ENCODE measurements around the gene WFDC12.
"Not testable (repeated sequence)": the region's sequence is repeated elsewhere in the genome, so short reads cannot be mapped to it uniquely, and the experiment has no call there.

The WFDC12 gene

GRCh38 chr20:45124365-45124764, at the start of gene WFDC12:
Gene WFDC12 (minus strand): TSS chr20:45124465. CDS start chr20:45124447, 18 bp downstream.
- DNase-seq, result no peak

GRCh38 chr20:45173522-45173921, 49.3 kb upstream of the WFDC12 start:
- DNase-seq, result no peak

- no peak for DNase-seq
These were observed 40.6 kb upstream of the WFDC12 start for GRCh38 chr20:45164906-45165305.

GRCh38 chr20:45163083-45163803, 39.0 kb upstream of the WFDC12 start:
- no peak for DNase-seq

GRCh38 chr20:45157962-45158361, 33.7 kb upstream of the WFDC12 start:
- DNase-seq, result no peak

GRCh38 chr20:45156713-45157112, 32.4 kb upstream of the WFDC12 start:
- no peak for DNase-seq

- not testable (repeated sequence) for DNase-seq
These were observed 30.5 kb upstream of the WFDC12 start for GRCh38 chr20:45154794-45155193.

GRCh38 chr20:45154183-45154582, 29.9 kb upstream of the WFDC12 start:
- no peak for DNase-seq

- no peak for DNase-seq
These were observed 29.5 kb upstream of the WFDC12 start for GRCh38 chr20:45153752-45154151.

- no peak for DNase-seq
These were observed 28.9 kb upstream of the WFDC12 start for GRCh38 chr20:45153147-45153546.

- no peak for DNase-seq
These were observed 28.1 kb upstream of the WFDC12 start for GRCh38 chr20:45152405-45152804.

GRCh38 chr20:45149062-45149461, 24.8 kb upstream of the WFDC12 start:
- no peak for DNase-seq

GRCh38 chr20:45140836-45141235, 16.6 kb upstream of the WFDC12 start:
- no peak for DNase-seq

- DNase-seq, result not testable (repeated sequence)
These were observed 15.6 kb upstream of the WFDC12 start for GRCh38 chr20:45139733-45140375.

GRCh38 chr20:45138561-45139300, 14.5 kb upstream of the WFDC12 start:
- no peak for DNase-seq

GRCh38 chr20:45136911-45137310, 12.6 kb upstream of the WFDC12 start:
- no peak for DNase-seq

GRCh38 chr20:45128099-45128498, 3.8 kb upstream of the WFDC12 start:
- no peak for DNase-seq

- no peak for DNase-seq
These were observed 2.9 kb downstream of the WFDC12 start for GRCh38 chr20:45121388-45121787.

- DNase-seq, result no peak
These were observed 4.6 kb downstream of the WFDC12 start for GRCh38 chr20:45119556-45120266.

- no peak for DNase-seq
These were observed 6.2 kb downstream of the WFDC12 start for GRCh38 chr20:45118028-45118427.

- no peak for DNase-seq
These were observed 6.7 kb downstream of the WFDC12 start for GRCh38 chr20:45117581-45117980.

GRCh38 chr20:45115829-45116228, 8.4 kb downstream of the WFDC12 start:
- DNase-seq, result no peak

GRCh38 chr20:45115386-45115774, 8.9 kb downstream of the WFDC12 start:
- no peak for DNase-seq

Data from NCI-H1694 (cell line).